HL-60 (cell line): ENCODE results near the gene ESR1.

Experiments
- DNase-seq, 2 experiments: peaks; one replicate each; pipeline ENCODE4 v3.0.0-alpha.2; 2010 to 2020; ENCODE audit warnings: low read depth in 1 of 2, low spot score in 1 of 2
- H3K27ac ChIP-seq: fragments of 250-450 bp; sonication (Bioruptor Pico); replicated peaks from 2 replicates; pipeline ENCODE4 v1.5.1; 2020; ENCODE audit warnings: mild to moderate bottlenecking, moderate library complexity
- H3K27me3 ChIP-seq: fragments of 250-450 bp; sonication (Bioruptor Pico); 2 replicates; pipeline ENCODE4 v1.5.1; 2021; ENCODE audit warnings: mild to moderate bottlenecking, moderate library complexity; ENCODE audit not compliant: insufficient read depth, poor library complexity, severe bottlenecking
- H3K4me3 ChIP-seq: replicated peaks from 2 replicates; pipeline ENCODE4 v1.5.1; 2011; ENCODE audit warnings: mild to moderate bottlenecking, control low read depth, low read length; ENCODE audit not compliant: insufficient read depth
- CTCF ChIP-seq: IDR thresholded peaks from one replicate; pipeline ENCODE4 v1.5.1; 2011; ENCODE audit warnings: low read length, control low read depth, inconsistent platforms; ENCODE audit not compliant: insufficient read depth
- GABPA ChIP-seq: IDR thresholded peaks from 2 replicates; pipeline ENCODE4 v1.6.1; 2012; ENCODE audit warnings: low read depth
- POLR2AphosphoS5 ChIP-seq: IDR thresholded peaks from 2 replicates; pipeline ENCODE4 v1.6.1; 2012; ENCODE audit warnings: low read depth
- REST ChIP-seq: IDR thresholded peaks from 2 replicates; pipeline ENCODE4 v1.6.1; 2012; ENCODE audit warnings: low read depth; ENCODE audit not compliant: insufficient replicate concordance
- SPI1 ChIP-seq: IDR thresholded peaks from 2 replicates; pipeline ENCODE4 v1.6.1; 2012; ENCODE audit warnings: low read depth, mild to moderate bottlenecking, borderline replicate concordance

The ESR1 gene

GRCh38 chr6:151905072-151905471 lies 97.6 kb downstream of the ESR1 start:
- Histone ChIP-seq H3K4me3 (no peak overlapping the region), H3K27me3 (no peaks in the 10 kb centered on the region), H3K27ac (no peak overlapping the region)
- TF ChIP-seq CTCF = no peak
- TF ChIP-seq GABPA = no peak
- TF ChIP-seq REST = no peak
- TF ChIP-seq POLR2AphosphoS5 = no peak
- no peak for TF ChIP-seq SPI1
- DNase-seq = no peak

GRCh38 chr6:151905854-151906253 lies 98.4 kb downstream of the ESR1 start:
- H3K27ac ChIP-seq = no peak overlapping the region
- TF ChIP-seq CTCF = no peak
- no peak for TF ChIP-seq SPI1
- TF ChIP-seq GABPA = no peak
- TF ChIP-seq POLR2AphosphoS5 = no peak
- TF ChIP-seq REST = no peak
- no peak overlapping the region for H3K4me3 ChIP-seq
- DNase-seq = no peak
- no peaks in the 10 kb centered on the region for H3K27me3 ChIP-seq

- DNase-seq = no peak
- no peaks in the 10 kb centered on the region for H3K27me3 ChIP-seq
- no peak for TF ChIP-seq GABPA
- TF ChIP-seq SPI1 = no peak
- TF ChIP-seq CTCF = no peak
- TF ChIP-seq REST = no peak
- no peak for TF ChIP-seq POLR2AphosphoS5
- H3K27ac ChIP-seq = no peak overlapping the region
- H3K4me3 ChIP-seq = no peak overlapping the region
Observed at GRCh38 chr6:151911401-151911800, 103.9 kb downstream of the ESR1 start.
